Neural cell (in vitro differentiated cells): Measurements from ENCODE around the gene SMIM14.

ENCODE experiments used
- CTCF ChIP-seq: fragments of 450-650 bp; IDR thresholded peaks from 2 replicates; pipeline ENCODE4 v1.5.1; 2014; ENCODE audit warnings: antibody characterized with exemption, mild to moderate bottlenecking, moderate library complexity; ENCODE audit not compliant: poor library complexity, severe bottlenecking
- EP300 ChIP-seq: fragments of 450-650 bp; conservative IDR thresholded peaks from 2 replicates; pipeline ENCODE4 v1.6.1; 2014; ENCODE audit warnings: antibody characterized with exemption, mild to moderate bottlenecking, moderate library complexity; ENCODE audit not compliant: poor library complexity, severe bottlenecking
- POLR2AphosphoS5 ChIP-seq: IDR thresholded peaks from 2 replicates; pipeline ENCODE4 v1.6.1; 2012
- RAD21 ChIP-seq: fragments of 450-650 bp; conservative IDR thresholded peaks from 2 replicates; pipeline ENCODE4 v1.6.1; 2014; ENCODE audit warnings: antibody characterized with exemption, mild to moderate bottlenecking, moderate library complexity
- REST ChIP-seq: IDR thresholded peaks from 2 replicates; pipeline ENCODE4 v1.6.1; 2012; ENCODE audit warnings: borderline replicate concordance
- SMC3 ChIP-seq: fragments of 450-650 bp; conservative IDR thresholded peaks from 2 replicates; pipeline ENCODE4 v1.6.1; 2014; ENCODE audit warnings: antibody characterized with exemption, mild to moderate bottlenecking, moderate library complexity; ENCODE audit not compliant: poor library complexity
- TAF1 ChIP-seq: IDR thresholded peaks from 2 replicates; pipeline ENCODE4 v1.6.1; 2012; ENCODE audit warnings: low read depth

- no peak for TF ChIP-seq POLR2AphosphoS5
- TF ChIP-seq CTCF: no peak
- no peak for TF ChIP-seq TAF1
- TF ChIP-seq SMC3: no peak
- TF ChIP-seq RAD21: no peak
- TF ChIP-seq EP300: no peak
- TF ChIP-seq REST: no peak
These were observed 25.5 kb downstream of the SMIM14 start for GRCh38 chr4:39613093-39613656.
